ENCODE measurements around the gene MSX1. TPM values are rescaled to one million over a fixed set of nuclear protein-coding genes. Genes with fewer than 3 reads are reported as not detected.

Gene MSX1
- total RNA-seq, 2 experiments from 2014 or later, result 0.16 to 2.1 TPM

DNA sequence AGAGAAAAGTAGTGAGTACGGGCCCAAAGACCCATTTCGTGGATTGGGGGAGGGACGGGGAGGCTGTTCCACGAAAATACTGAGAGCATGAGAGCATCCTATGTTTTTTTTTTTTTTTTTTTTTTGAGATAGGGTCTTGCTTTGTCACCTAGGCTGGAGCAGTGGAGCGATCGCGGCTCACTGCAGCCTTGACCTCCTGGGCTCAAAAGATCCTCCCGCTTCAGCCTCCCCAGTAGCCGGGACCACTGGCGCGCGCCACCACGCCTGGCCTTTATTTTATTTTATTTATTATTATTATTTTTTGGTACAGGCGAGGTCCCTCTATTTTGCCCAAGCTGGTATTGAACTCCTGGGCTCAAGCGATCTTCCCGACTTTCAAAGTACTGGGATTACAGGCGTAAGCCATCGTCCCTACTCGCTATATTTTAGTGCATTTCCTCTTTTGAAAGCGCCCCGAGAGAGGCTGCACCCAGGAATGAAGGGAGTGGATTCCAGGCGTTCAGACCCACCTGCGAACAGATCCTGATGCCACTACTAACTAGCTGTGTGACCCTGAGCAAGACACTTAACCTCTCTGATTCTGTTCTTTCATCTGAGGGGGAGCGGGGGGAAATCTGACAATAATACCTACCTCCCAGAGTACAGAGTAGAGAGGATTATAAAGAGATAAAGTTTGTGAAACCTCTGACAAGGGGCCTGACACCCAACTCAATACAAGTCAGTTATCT is 5.4 kb upstream of the MSX1 start:
- POLR2A ChIA-PET, result no interaction called here
- no peak for DNase-seq (ENCODE audit: low spot score)
- Histone ChIP-seq H2AFZ (ENCODE audit: low read length) (no peak overlapping the region), H3K27ac (ENCODE audit: low read depth, low read length, poor library complexity, severe bottlenecking) (no peak overlapping the region), H3K4me1 (ENCODE audit: insufficient read depth, low read length, poor library complexity, severe bottlenecking) (no peaks in the 10 kb centered on the region), H3K79me2 (ENCODE audit: insufficient read depth, low read depth, low read length) (no peaks in the 10 kb centered on the region), H3K4me3 (ENCODE audit: low read depth, low read length, poor library complexity, severe bottlenecking) (no peak overlapping the region), H3K9me2 (ENCODE audit: insufficient read depth, low read length) (no peaks in the 10 kb centered on the region), H3K36me3 (ENCODE audit: insufficient read depth, low read length) (no peaks in the 10 kb centered on the region), H4K20me1 (ENCODE audit: insufficient read depth, low read length) (no peaks in the 10 kb centered on the region), H3K4me2 (ENCODE audit: low read length) (no peak overlapping the region), H3K9me3 (ENCODE audit: low read length) (no peaks in the 10 kb centered on the region)
- no peak for TF ChIP-seq EZH2phosphoT487 (IDR thresholded peaks at IDR 0.05; ENCODE audit: borderline replicate concordance, low read depth, low read length)
- TF ChIP-seq, protein P1, sequence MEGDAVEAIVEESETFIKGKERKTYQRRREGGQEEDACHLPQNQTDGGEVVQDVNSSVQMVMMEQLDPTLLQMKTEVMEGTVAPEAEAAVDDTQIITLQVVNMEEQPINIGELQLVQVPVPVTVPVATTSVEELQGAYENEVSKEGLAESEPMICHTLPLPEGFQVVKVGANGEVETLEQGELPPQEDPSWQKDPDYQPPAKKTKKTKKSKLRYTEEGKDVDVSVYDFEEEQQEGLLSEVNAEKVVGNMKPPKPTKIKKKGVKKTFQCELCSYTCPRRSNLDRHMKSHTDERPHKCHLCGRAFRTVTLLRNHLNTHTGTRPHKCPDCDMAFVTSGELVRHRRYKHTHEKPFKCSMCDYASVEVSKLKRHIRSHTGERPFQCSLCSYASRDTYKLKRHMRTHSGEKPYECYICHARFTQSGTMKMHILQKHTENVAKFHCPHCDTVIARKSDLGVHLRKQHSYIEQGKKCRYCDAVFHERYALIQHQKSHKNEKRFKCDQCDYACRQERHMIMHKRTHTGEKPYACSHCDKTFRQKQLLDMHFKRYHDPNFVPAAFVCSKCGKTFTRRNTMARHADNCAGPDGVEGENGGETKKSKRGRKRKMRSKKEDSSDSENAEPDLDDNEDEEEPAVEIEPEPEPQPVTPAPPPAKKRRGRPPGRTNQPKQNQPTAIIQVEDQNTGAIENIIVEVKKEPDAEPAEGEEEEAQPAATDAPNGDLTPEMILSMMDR (conservative IDR thresholded peaks at IDR 0.05; ENCODE audit: low read length), result no peak
- CTCF ChIA-PET (ENCODE audit: unreplicated experiment), result no interaction called here
- no TSS peak for BruUV-seq (replicated peaks)
- intact Hi-C loops (cut with micrococcal nuclease; ENCODE audit: unreplicated experiment), result loop anchor here (5.0 kb wide), 1 partner anchor 367 kb away; no protein-coding TSS in a partner anchor

DNA sequence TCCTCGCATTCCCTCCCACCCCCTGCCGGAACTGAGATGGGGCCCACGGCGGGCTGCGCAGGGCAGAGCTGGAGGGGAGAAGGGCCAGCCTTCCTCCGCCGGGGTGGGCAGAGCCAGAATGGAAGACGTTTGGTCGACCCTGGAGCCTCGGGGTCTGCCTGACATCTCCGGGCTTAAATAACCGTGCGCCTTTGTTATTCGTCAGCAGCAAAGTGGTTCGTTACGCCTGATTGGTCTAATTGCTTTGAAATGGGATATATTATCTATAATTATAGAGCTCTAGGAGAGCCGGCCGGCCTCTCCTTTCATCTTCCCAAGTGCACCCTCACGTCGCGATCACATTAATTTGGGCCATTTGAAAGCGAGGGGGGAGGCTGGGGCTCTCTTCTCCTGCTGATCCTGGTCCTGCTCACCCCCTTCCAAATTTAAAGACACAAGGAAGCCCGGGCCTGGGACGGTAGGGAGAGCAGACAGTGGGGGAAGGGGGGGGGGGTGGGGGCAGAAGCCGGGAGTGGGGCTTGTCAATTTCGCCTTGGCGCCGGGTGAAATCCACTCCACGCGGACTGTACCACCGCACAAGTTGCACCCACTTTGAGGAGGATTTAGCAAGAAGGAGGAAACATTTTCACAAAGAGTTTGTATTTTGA is 4.7 kb upstream of the MSX1 start:
- POLR2A ChIA-PET, result no interaction called here
- no peaks in the 10 kb centered on the region for H3K9me3 ChIP-seq (ENCODE audit: low read length)
- DNase-seq (ENCODE audit: low spot score), result no peak
- H3K27ac ChIP-seq (ENCODE audit: low read depth, low read length, poor library complexity, severe bottlenecking), result no peak overlapping the region
- no peaks in the 10 kb centered on the region for H4K20me1 ChIP-seq (ENCODE audit: insufficient read depth, low read length)
- no peaks in the 10 kb centered on the region for H3K79me2 ChIP-seq (ENCODE audit: insufficient read depth, low read depth, low read length)
- no peaks in the 10 kb centered on the region for H3K9me2 ChIP-seq (ENCODE audit: insufficient read depth, low read length)
- H3K4me2 ChIP-seq (ENCODE audit: low read length), result no peak overlapping the region
- no peaks in the 10 kb centered on the region for H3K4me1 ChIP-seq (ENCODE audit: insufficient read depth, low read length, poor library complexity, severe bottlenecking)
- CTCF ChIA-PET (ENCODE audit: unreplicated experiment), result no interaction called here
- no peak overlapping the region for H2AFZ ChIP-seq (ENCODE audit: low read length)
- no peaks in the 10 kb centered on the region for H3K36me3 ChIP-seq (ENCODE audit: insufficient read depth, low read length)
- BruUV-seq (replicated peaks), result no TSS peak
- no peak overlapping the region for H3K4me3 ChIP-seq (ENCODE audit: low read depth, low read length, poor library complexity, severe bottlenecking)
- intact Hi-C loops (cut with micrococcal nuclease; ENCODE audit: unreplicated experiment), result loop anchor here (5.0 kb wide), 1 partner anchor 367 kb away; no protein-coding TSS in a partner anchor
- no peak for TF ChIP-seq EZH2phosphoT487 (IDR thresholded peaks at IDR 0.05; ENCODE audit: borderline replicate concordance, low read depth, low read length)
- TF ChIP-seq, protein P1 (conservative IDR thresholded peaks at IDR 0.05; ENCODE audit: low read length), result no peak
